GM12878 (cell line): ENCODE data around the gene TRPV5. TPM values are rescaled to one million over a fixed set of nuclear protein-coding genes. Genes with fewer than 3 reads are reported as not detected.

Experiments used
- ATAC-seq: fragments of 200-7000 bp; cut with Tn5 transposase; 3 replicates; pipeline ENCODE4 v1.9.1; 2020; ENCODE audit warnings: mild to moderate bottlenecking, moderate library complexity
- BruUV-seq: library from RNA; stranded (reverse); fragments of 400-500 nt; replicated peaks from 2 replicates; lab custom pipeline; 2021; lab: Mats Ljungman, UMichigan
- CTCF ChIA-PET: fragments of 300-600 bp; sonication (Branson Sonifier 250); formaldehyde crosslinking; extraction: SDS; loops from one replicate; lab custom pipeline; 2021; ENCODE audit warnings: inconsistent platforms; lab: Yijun Ruan, JAX
- POLR2A ChIA-PET: fragments of 350-600 bp; formaldehyde crosslinking; extraction: SDS; loops from one replicate; lab custom pipeline; 2021; ENCODE audit warnings: inconsistent platforms; lab: Charles Lee
- RAD21 ChIA-PET: fragments of 300-600 bp; sonication (Branson Sonifier 250); formaldehyde crosslinking; loops from one replicate; lab custom pipeline; 2023; ENCODE audit warnings: antibody characterized with exemption; ENCODE audit not compliant: unreplicated experiment; lab: Charles Lee
- SMC1A ChIA-PET: fragments of 300-600 bp; sonication (Branson Sonifier 250); formaldehyde crosslinking; loops from one replicate; lab custom pipeline; 2023; ENCODE audit not compliant: unreplicated experiment, uncharacterized antibody; lab: Charles Lee
- DNase-seq: peaks from one replicate; pipeline ENCODE4 v3.0.0-alpha.2; 2011; ENCODE audit warnings: low read depth, low spot score
- FAIRE-seq: peaks from 3 replicates; lab custom pipeline; 2011; peaks lifted over from hg19 to GRCh38; lab: Jason Lieb, UNC
- H2AFZ ChIP-seq: 2 replicates; pipeline ENCODE4 v1.6.0; 2011; ENCODE audit warnings: low read depth, low read length, control low read depth; ENCODE audit not compliant: control insufficient read depth
- H3K27ac ChIP-seq: 2 replicates; pipeline ENCODE4 v1.5.1; 2011; ENCODE audit warnings: control low read depth; ENCODE audit not compliant: control insufficient read depth, insufficient read depth
- H3K27me3 ChIP-seq, 2 experiments: replicated peaks in 1 of 2; 2 replicates each; pipeline versions ENCODE4 v1.6.0 to v1.6.1; 2011; ENCODE audit warnings: low read length in 1 of 2; ENCODE audit not compliant: control insufficient read depth in 2 of 2, insufficient read depth in 2 of 2
- H3K36me3 ChIP-seq, 2 experiments: 2 replicates each; pipeline ENCODE4 v1.5.1; 2011; ENCODE audit warnings: low read length in 1 of 2; ENCODE audit not compliant: control insufficient read depth in 2 of 2, insufficient read depth in 2 of 2
- H3K4me1 ChIP-seq: 2 replicates; pipeline ENCODE4 v1.6.1; 2011; ENCODE audit warnings: mild to moderate bottlenecking, low read length, moderate library complexity, mixed read lengths; ENCODE audit not compliant: control insufficient read depth, insufficient read depth
- H3K4me2 ChIP-seq: 2 replicates; pipeline ENCODE4 v1.6.0; 2011; ENCODE audit warnings: control low read depth; ENCODE audit not compliant: control insufficient read depth, insufficient read depth
- H3K4me3 ChIP-seq: fragments of 200-600 bp; sonication (generic); 2 replicates; pipeline ENCODE4 v1.5.1; 2016
- H3K79me2 ChIP-seq: 2 replicates; pipeline ENCODE4 v1.6.0; 2011; ENCODE audit warnings: low read length; ENCODE audit not compliant: control insufficient read depth, insufficient read depth
- H3K9ac ChIP-seq: 2 replicates; pipeline ENCODE4 v1.8.0; 2011; ENCODE audit warnings: low read length, control low read depth, mixed read lengths; ENCODE audit not compliant: control insufficient read depth, insufficient read depth
- H3K9me3 ChIP-seq: replicated peaks from 3 replicates; pipeline ENCODE4 v1.5.1; 2011; ENCODE audit warnings: mild to moderate bottlenecking, low read length; ENCODE audit not compliant: control insufficient read depth, insufficient read depth
- H4K20me1 ChIP-seq: 2 replicates; pipeline ENCODE4 v1.6.0; 2011; ENCODE audit not compliant: control insufficient read depth, insufficient read depth
- BMI1 ChIP-seq: fragments of 450-650 bp; IDR thresholded peaks from 2 replicates; pipeline ENCODE4 v1.6.1; 2016; ENCODE audit warnings: mild to moderate bottlenecking, moderate library complexity, borderline replicate concordance
- CREM ChIP-seq: IDR thresholded peaks from 2 replicates; pipeline ENCODE4 v1.6.1; 2014; ENCODE audit warnings: antibody characterized with exemption, low read depth
- EGR1 ChIP-seq, 2 experiments: IDR thresholded peaks; 1 replicate in 1 of 2; 2 replicates in 1 of 2; pipeline ENCODE4 v1.6.1; 2011 to 2012; ENCODE audit warnings: low read depth in 2 of 2, low read length in 2 of 2, borderline replicate concordance in 1 of 2, mild to moderate bottlenecking in 1 of 2, moderate library complexity in 1 of 2
- ETV6 ChIP-seq, 2 experiments: fragments of 450-650 bp in 1 of 2; IDR thresholded peaks in 1 of 2; conservative IDR thresholded peaks in 1 of 2; 2 replicates each; pipeline ENCODE4 v1.6.1; 2014; ENCODE audit warnings: antibody characterized with exemption in 1 of 2, borderline replicate concordance in 1 of 2, low read depth in 1 of 2, mild to moderate bottlenecking in 1 of 2, moderate library complexity in 1 of 2
- MEF2B ChIP-seq: fragments of 450-650 bp; IDR thresholded peaks from 2 replicates; pipeline ENCODE4 v1.6.1; 2018; ENCODE audit warnings: mild to moderate bottlenecking, moderate library complexity; ENCODE audit not compliant: partially characterized antibody, poor library complexity, severe bottlenecking
- NFIC ChIP-seq: IDR thresholded peaks from 2 replicates; pipeline ENCODE4 v1.6.1; 2012; ENCODE audit warnings: low read depth, mild to moderate bottlenecking, inconsistent platforms, low read length, moderate library complexity
- RELA ChIP-seq: fragments of 450-650 bp; IDR thresholded peaks from 2 replicates; pipeline ENCODE4 v1.8.0; 2014; ENCODE audit warnings: borderline replicate concordance; ENCODE audit not compliant: partially characterized antibody
- SMARCA5 ChIP-seq: fragments of 450-650 bp; IDR thresholded peaks from 2 replicates; pipeline ENCODE4 v1.6.1; 2017; ENCODE audit warnings: mild to moderate bottlenecking
- STAT1 ChIP-seq: fragments of 450-650 bp; conservative IDR thresholded peaks from 2 replicates; pipeline ENCODE4 v1.6.1; 2014; ENCODE audit warnings: antibody characterized with exemption, mild to moderate bottlenecking
- TCF3 ChIP-seq: IDR thresholded peaks from 2 replicates; pipeline ENCODE4 v1.6.1; 2012; ENCODE audit warnings: low read depth, mild to moderate bottlenecking, low read length, borderline replicate concordance; ENCODE audit not compliant: insufficient read depth
- WRNIP1 ChIP-seq: IDR thresholded peaks from 2 replicates; pipeline ENCODE4 v1.6.1; 2011; ENCODE audit warnings: low read depth, low read length, improper control_type of control experiment, borderline replicate concordance
- ZBED1 ChIP-seq: IDR thresholded peaks from 2 replicates; pipeline ENCODE4 v1.6.1; 2016; ENCODE audit warnings: borderline replicate concordance
- ZNF24 ChIP-seq: fragments of 450-650 bp; IDR thresholded peaks from 2 replicates; pipeline ENCODE4 v1.6.1; 2017; ENCODE audit warnings: antibody characterized with exemption, mild to moderate bottlenecking
- in situ Hi-C: fragments of 300-500 bp; cut with MboI; formaldehyde crosslinking; loops from 9 replicates; pipeline ENCODE4 v1.14.3; 2018; ENCODE audit warnings: mixed read lengths
- intact Hi-C: fragments of 100-400 bp; cut with micrococcal nuclease; formaldehyde crosslinking; loops from one replicate; pipeline ENCODE4 v1.14.2; 2022; ENCODE audit not compliant: unreplicated experiment
- polyA plus RNA-seq, 11 experiments: library from polyadenylated mRNA; depleted of rRNA in 4 of 11; unstranded in 6 of 11; stranded (reverse) in 5 of 11; fragments of >200 nt; fragmentation: Nextera tagmentation in 4 of 11; fragmentation: Illumina TruSeq in 1 of 11; extraction: Ambion mirVana in 4 of 11; extraction: Trizol in 1 of 11; gene quantifications; 1 replicate in 1 of 11; 2 replicates in 10 of 11; pipeline versions ENCODE4 v1.2.1 to v1.2.3, GENCODE V29; 2011 to 2016; ENCODE audit warnings: inconsistent platforms in 2 of 11, missing spikeins in 2 of 11, low read depth in 1 of 11
- total RNA-seq, 4 experiments: library from RNA; depleted of rRNA in 3 of 4; stranded (reverse); fragments of >200 nt in 3 of 4; fragmentation: Illumina TruSeq in 1 of 4; extraction: Trizol in 1 of 4; gene quantifications; 2 replicates each; pipeline versions ENCODE4 v1.2.1 to v1.2.3, GENCODE V29; 2013 to 2021
- TF ChIP-seq, protein P1 (sequence below), 3 experiments: IDR thresholded peaks in 2 of 3; conservative IDR thresholded peaks in 1 of 3; 2 replicates each; pipeline ENCODE4 v1.5.1; 2011; ENCODE audit warnings: low read depth in 3 of 3, low read length in 3 of 3, mild to moderate bottlenecking in 3 of 3, control low read depth in 2 of 3, moderate library complexity in 2 of 3, inconsistent platforms in 1 of 3, mixed read lengths in 1 of 3; ENCODE audit not compliant: control insufficient read depth in 2 of 3, insufficient read depth in 1 of 3; ENCODE audit errors: extremely low read depth in 1 of 3
- TF ChIP-seq, protein P2 (sequence below): fragments of 450-650 bp; formaldehyde crosslinking; IDR thresholded peaks from 2 replicates; pipeline ENCODE4 v1.4.0; 2020; ENCODE audit warnings: mild to moderate bottlenecking, moderate library complexity
- TF ChIP-seq, protein P3 (sequence below): IDR thresholded peaks from 2 replicates; pipeline ENCODE4 v1.6.1; 2012; ENCODE audit warnings: low read depth, low read length, improper control_type of control experiment
- TF ChIP-seq, protein P4 (sequence below): IDR thresholded peaks from 2 replicates; pipeline ENCODE4 v1.6.1; 2011; ENCODE audit warnings: mild to moderate bottlenecking, low read depth, low read length, moderate library complexity; ENCODE audit not compliant: insufficient replicate concordance

The TRPV5 gene
- total and polyA plus RNA-seq, 10 of the 15 experiments (the other 5 are each of a cell fraction or from before 2014, with no cell fraction given): not detected

GRCh38 chr7:142859411-142859810 lies 74.1 kb downstream of the TRPV5 start:
- ATAC-seq (no peak), DNase-seq (no peak), FAIRE-seq (no peak)
- Histone ChIP-seq H3K9ac (no peak overlapping the region), H2AFZ (no peak overlapping the region), H4K20me1 (no peaks in the 10 kb centered on the region), H3K79me2 (no peaks in the 10 kb centered on the region), H3K36me3 (no peaks in the 10 kb centered on the region), H3K27me3 (peaks cover 0 to 9% of the 10 kb centered on the region in 2 experiments; a peak in 3 of 4 replicates), H3K9me3 (no peaks in the 10 kb centered on the region), H3K4me2 (no peak overlapping the region), H3K4me1 (no peaks in the 10 kb centered on the region), H3K4me3 (no peak overlapping the region), H3K27ac (no peak overlapping the region)
- POLR2A ChIA-PET: no interaction called here
- in situ Hi-C loops (no loop called here), intact Hi-C loops (no loop called here)
- RAD21 ChIA-PET: no interaction called here
- BruUV-seq: no TSS peak
- CTCF ChIA-PET: interaction anchor here (0.8 to 4.0 kb wide), 4 partner anchors 14 to 272 kb away, joined by 3 to 20 read pairs (median 6); no protein-coding TSS in a partner anchor
- SMC1A ChIA-PET: interaction anchor here (1.1 kb wide), 1 partner anchor 49 kb away, joined by 5 read pairs; no protein-coding TSS in a partner anchor
- TF ChIP-seq ETV6 (conservative IDR thresholded peaks at IDR 0.05 in 1 of 2, IDR thresholded peaks at IDR 0.05 in 1 of 2; ENCODE audit: borderline replicate concordance in 1 of 2, low read depth in 1 of 2) (no peak), NFIC (no peak), SMARCA5 (no peak), ZNF24 (no peak), ZBED1 (no peak), CREM (no peak), RELA (no peak), BMI1 (no peak), EGR1 (IDR thresholded peaks at IDR 0.05; ENCODE audit: borderline replicate concordance in 1 of 2, low read depth in 2 of 2, low read length in 2 of 2) (no peak), WRNIP1 (no peak), TCF3 (no peak), STAT1 (no peak), MEF2B (no peak)
- TF ChIP-seq, protein P1, sequence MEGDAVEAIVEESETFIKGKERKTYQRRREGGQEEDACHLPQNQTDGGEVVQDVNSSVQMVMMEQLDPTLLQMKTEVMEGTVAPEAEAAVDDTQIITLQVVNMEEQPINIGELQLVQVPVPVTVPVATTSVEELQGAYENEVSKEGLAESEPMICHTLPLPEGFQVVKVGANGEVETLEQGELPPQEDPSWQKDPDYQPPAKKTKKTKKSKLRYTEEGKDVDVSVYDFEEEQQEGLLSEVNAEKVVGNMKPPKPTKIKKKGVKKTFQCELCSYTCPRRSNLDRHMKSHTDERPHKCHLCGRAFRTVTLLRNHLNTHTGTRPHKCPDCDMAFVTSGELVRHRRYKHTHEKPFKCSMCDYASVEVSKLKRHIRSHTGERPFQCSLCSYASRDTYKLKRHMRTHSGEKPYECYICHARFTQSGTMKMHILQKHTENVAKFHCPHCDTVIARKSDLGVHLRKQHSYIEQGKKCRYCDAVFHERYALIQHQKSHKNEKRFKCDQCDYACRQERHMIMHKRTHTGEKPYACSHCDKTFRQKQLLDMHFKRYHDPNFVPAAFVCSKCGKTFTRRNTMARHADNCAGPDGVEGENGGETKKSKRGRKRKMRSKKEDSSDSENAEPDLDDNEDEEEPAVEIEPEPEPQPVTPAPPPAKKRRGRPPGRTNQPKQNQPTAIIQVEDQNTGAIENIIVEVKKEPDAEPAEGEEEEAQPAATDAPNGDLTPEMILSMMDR (IDR thresholded peaks at IDR 0.05 in 2 of 3, conservative IDR thresholded peaks at IDR 0.05 in 1 of 3; ENCODE audit: control insufficient read depth in 2 of 3, extremely low read depth in 1 of 3, insufficient read depth in 1 of 3, low read depth in 3 of 3, low read length in 3 of 3): no peak
- TF ChIP-seq, protein P2, sequence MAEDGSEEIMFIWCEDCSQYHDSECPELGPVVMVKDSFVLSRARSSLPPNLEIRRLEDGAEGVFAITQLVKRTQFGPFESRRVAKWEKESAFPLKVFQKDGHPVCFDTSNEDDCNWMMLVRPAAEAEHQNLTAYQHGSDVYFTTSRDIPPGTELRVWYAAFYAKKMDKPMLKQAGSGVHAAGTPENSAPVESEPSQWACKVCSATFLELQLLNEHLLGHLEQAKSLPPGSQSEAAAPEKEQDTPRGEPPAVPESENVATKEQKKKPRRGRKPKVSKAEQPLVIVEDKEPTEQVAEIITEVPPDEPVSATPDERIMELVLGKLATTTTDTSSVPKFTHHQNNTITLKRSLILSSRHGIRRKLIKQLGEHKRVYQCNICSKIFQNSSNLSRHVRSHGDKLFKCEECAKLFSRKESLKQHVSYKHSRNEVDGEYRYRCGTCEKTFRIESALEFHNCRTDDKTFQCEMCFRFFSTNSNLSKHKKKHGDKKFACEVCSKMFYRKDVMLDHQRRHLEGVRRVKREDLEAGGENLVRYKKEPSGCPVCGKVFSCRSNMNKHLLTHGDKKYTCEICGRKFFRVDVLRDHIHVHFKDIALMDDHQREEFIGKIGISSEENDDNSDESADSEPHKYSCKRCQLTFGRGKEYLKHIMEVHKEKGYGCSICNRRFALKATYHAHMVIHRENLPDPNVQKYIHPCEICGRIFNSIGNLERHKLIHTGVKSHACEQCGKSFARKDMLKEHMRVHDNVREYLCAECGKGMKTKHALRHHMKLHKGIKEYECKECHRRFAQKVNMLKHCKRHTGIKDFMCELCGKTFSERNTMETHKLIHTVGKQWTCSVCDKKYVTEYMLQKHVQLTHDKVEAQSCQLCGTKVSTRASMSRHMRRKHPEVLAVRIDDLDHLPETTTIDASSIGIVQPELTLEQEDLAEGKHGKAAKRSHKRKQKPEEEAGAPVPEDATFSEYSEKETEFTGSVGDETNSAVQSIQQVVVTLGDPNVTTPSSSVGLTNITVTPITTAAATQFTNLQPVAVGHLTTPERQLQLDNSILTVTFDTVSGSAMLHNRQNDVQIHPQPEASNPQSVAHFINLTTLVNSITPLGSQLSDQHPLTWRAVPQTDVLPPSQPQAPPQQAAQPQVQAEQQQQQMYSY (CRISPR knock-in tag): no peak
- TF ChIP-seq, protein P3, sequence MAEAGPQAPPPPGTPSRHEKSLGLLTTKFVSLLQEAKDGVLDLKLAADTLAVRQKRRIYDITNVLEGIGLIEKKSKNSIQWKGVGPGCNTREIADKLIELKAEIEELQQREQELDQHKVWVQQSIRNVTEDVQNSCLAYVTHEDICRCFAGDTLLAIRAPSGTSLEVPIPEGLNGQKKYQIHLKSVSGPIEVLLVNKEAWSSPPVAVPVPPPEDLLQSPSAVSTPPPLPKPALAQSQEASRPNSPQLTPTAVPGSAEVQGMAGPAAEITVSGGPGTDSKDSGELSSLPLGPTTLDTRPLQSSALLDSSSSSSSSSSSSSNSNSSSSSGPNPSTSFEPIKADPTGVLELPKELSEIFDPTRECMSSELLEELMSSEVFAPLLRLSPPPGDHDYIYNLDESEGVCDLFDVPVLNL: no peak
- TF ChIP-seq, protein P4, sequence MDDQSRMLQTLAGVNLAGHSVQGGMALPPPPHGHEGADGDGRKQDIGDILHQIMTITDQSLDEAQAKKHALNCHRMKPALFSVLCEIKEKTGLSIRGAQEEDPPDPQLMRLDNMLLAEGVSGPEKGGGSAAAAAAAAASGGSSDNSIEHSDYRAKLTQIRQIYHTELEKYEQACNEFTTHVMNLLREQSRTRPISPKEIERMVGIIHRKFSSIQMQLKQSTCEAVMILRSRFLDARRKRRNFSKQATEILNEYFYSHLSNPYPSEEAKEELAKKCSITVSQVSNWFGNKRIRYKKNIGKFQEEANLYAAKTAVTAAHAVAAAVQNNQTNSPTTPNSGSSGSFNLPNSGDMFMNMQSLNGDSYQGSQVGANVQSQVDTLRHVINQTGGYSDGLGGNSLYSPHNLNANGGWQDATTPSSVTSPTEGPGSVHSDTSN: no peak
